ENCODE results near the gene MSH2.

DNA sequence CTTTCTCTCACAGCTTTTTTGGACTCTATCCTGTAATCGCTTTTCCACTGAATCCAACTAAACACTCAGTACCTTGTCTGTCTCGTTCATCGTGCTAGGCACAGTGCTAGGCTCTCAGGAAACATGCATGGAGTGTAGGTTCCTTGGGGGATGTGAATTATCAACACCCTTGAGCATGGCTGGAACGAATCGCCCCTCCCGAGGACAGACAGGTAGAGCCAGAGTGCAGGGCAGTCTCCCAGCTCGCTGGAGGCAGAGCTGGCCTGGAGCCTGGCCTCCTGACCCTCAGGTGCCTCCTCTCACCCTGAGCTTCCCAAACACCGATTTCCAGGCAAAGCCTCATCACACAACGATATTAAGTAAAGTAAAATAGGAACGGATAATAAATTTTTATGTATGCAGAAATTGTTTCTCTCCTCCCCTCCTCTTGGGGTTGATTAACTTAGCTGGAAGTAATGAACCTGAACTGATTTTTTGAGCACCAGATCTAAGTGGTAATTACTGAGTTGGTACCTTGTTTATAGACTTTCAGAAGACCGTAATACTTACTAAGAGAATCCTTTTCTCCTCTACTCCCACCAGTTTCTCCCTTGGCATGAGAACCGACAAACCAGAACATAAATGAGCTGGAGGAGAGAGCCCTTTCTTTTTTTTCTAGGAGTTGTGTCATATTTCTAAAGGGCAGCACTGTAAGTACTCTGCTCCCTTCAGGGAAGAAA is 90.5 kb downstream of the MSH2 start:
- TF ChIP-seq, protein P1, sequence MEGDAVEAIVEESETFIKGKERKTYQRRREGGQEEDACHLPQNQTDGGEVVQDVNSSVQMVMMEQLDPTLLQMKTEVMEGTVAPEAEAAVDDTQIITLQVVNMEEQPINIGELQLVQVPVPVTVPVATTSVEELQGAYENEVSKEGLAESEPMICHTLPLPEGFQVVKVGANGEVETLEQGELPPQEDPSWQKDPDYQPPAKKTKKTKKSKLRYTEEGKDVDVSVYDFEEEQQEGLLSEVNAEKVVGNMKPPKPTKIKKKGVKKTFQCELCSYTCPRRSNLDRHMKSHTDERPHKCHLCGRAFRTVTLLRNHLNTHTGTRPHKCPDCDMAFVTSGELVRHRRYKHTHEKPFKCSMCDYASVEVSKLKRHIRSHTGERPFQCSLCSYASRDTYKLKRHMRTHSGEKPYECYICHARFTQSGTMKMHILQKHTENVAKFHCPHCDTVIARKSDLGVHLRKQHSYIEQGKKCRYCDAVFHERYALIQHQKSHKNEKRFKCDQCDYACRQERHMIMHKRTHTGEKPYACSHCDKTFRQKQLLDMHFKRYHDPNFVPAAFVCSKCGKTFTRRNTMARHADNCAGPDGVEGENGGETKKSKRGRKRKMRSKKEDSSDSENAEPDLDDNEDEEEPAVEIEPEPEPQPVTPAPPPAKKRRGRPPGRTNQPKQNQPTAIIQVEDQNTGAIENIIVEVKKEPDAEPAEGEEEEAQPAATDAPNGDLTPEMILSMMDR (IDR thresholded peaks at IDR 0.05; ENCODE audit: poor library complexity): no peak
- TF ChIP-seq EZH2phosphoT487 (IDR thresholded peaks at IDR 0.05; ENCODE audit: low read depth, severe bottlenecking, unreplicated experiment): no peak
